Lower leg skin (tissue), 3 donors: ENCODE measurements around the gene PRKACG.

ENCODE experiments used
- POLR2A ChIP-seq, 2 donors: fragments of 450-650 bp; IDR thresholded peaks; one replicate each; pipeline ENCODE4 v1.6.1; 2016 to 2017; ENCODE audit warnings: antibody characterized with exemption in 2 of 2, mild to moderate bottlenecking in 1 of 2, moderate library complexity in 1 of 2
- TF ChIP-seq, protein P1 (sequence below), 3 donors: fragments of 450-650 bp; IDR thresholded peaks; one replicate each; pipeline ENCODE4 v1.5.1; 2016; ENCODE audit warnings: antibody characterized with exemption in 3 of 3, mild to moderate bottlenecking in 3 of 3, moderate library complexity in 2 of 3

DNA sequence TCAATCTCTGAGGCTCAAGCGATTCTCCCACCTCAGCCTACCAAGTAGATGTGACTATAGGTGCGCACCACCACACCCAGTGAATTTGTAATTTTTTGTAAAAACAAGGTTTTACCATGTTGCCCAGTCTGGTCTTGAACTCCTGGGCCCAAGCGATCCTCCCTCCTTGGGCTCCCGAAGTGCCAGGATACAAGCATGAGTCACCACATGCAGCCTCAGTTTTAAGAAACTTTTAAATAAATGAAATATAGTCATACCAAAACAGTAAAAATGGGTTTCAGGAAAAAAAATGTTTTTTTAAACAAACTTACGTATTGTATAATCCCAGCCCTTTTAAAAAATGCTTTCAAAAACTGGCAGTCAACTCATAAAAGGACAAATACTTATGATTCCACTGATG lies 48.3 kb upstream of the PRKACG start:
- TF ChIP-seq, protein P1, sequence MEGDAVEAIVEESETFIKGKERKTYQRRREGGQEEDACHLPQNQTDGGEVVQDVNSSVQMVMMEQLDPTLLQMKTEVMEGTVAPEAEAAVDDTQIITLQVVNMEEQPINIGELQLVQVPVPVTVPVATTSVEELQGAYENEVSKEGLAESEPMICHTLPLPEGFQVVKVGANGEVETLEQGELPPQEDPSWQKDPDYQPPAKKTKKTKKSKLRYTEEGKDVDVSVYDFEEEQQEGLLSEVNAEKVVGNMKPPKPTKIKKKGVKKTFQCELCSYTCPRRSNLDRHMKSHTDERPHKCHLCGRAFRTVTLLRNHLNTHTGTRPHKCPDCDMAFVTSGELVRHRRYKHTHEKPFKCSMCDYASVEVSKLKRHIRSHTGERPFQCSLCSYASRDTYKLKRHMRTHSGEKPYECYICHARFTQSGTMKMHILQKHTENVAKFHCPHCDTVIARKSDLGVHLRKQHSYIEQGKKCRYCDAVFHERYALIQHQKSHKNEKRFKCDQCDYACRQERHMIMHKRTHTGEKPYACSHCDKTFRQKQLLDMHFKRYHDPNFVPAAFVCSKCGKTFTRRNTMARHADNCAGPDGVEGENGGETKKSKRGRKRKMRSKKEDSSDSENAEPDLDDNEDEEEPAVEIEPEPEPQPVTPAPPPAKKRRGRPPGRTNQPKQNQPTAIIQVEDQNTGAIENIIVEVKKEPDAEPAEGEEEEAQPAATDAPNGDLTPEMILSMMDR (IDR thresholded peaks at IDR 0.05), result no peak
- TF ChIP-seq POLR2A (IDR thresholded peaks at IDR 0.05), result no peak
